GM12865 (cell line): Measurements from ENCODE around the gene NALCN.

Source experiments
- DNase-seq: peaks from one replicate; pipeline ENCODE4 v3.0.0; 2010; ENCODE audit warnings: low read depth
- H3K4me3 ChIP-seq: 2 replicates; pipeline ENCODE4 v1.5.1; 2011; ENCODE audit warnings: mild to moderate bottlenecking, low read depth, low read length, control low read depth
- TF ChIP-seq, protein P1 (sequence below): IDR thresholded peaks from 2 replicates; pipeline ENCODE4 v1.5.1; 2011; ENCODE audit warnings: low read length, control low read depth, low read depth, inconsistent platforms; ENCODE audit not compliant: insufficient read depth; ENCODE audit errors: missing control alignments

The NALCN gene

DNA sequence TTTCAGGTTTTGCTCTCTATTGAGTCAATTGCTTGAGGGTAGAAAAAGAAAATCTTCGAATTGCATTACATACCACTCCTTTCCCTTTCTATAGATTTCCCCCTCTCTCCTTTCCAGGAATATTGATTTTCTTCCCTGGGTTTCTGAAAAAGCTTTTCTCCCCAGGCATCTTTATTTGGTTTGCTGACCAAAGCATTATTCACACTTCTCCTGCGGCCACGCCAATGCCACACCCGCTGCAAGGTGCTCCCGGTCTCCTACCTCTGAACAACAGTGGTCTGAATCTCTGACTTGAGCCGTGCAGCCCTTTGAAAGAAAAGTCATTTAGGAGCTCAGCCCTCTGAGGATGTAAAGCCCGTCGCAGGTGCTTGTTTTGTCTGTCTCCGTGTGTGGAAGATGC, 390.8 kb downstream of the NALCN start:
- H3K4me3 ChIP-seq: no peak overlapping the region
- no peak for DNase-seq

DNA sequence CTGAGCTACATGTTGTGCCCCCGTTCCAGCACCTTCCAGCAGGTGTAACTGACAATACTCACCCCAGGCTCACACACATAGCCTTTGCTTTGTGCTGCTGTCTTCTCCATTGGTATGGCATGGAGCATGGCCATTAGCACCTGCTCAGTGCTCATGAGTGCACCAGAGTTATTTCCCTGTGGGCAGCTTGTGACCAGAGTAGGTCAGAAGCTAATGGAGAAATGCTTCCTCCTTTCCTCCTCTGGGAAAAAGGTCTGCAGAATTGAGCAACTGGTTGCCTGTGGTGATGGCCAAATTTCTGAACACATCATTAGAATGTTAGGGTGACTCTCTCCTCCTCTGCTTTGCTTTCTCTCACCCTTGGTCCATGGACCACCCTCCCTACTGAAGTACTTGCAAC, 397.2 kb downstream of the NALCN start:
- DNase-seq: no peak
- TF ChIP-seq, protein P1, sequence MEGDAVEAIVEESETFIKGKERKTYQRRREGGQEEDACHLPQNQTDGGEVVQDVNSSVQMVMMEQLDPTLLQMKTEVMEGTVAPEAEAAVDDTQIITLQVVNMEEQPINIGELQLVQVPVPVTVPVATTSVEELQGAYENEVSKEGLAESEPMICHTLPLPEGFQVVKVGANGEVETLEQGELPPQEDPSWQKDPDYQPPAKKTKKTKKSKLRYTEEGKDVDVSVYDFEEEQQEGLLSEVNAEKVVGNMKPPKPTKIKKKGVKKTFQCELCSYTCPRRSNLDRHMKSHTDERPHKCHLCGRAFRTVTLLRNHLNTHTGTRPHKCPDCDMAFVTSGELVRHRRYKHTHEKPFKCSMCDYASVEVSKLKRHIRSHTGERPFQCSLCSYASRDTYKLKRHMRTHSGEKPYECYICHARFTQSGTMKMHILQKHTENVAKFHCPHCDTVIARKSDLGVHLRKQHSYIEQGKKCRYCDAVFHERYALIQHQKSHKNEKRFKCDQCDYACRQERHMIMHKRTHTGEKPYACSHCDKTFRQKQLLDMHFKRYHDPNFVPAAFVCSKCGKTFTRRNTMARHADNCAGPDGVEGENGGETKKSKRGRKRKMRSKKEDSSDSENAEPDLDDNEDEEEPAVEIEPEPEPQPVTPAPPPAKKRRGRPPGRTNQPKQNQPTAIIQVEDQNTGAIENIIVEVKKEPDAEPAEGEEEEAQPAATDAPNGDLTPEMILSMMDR: no peak
- H3K4me3 ChIP-seq: no peak overlapping the region

More for the DNA sequence above, 390.8 kb downstream of the NALCN start:
- TF ChIP-seq, protein P1: no peak

DNA sequence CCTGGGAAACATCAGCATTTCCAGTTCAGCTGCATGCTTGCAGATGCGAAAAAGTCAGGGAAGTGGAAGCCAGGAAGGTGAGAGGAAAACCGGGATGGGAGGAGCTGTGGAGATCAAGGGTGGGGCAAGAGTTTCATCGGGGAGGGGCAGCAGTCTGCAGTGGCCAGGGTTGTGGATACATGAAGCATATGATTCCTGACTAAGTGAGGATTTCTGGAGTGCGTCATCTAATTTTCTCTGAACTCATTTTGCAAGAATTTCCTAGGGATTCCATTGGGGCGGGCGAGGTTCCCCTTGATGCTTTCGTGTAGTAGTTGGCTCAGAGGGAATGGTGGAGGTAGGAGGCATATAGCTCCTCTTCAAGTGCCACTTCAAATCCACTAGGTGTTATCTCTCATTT, 397.6 kb downstream of the NALCN start:
- H3K4me3 ChIP-seq: no peak overlapping the region
- DNase-seq: no peak
- TF ChIP-seq, protein P1: no peak

DNA sequence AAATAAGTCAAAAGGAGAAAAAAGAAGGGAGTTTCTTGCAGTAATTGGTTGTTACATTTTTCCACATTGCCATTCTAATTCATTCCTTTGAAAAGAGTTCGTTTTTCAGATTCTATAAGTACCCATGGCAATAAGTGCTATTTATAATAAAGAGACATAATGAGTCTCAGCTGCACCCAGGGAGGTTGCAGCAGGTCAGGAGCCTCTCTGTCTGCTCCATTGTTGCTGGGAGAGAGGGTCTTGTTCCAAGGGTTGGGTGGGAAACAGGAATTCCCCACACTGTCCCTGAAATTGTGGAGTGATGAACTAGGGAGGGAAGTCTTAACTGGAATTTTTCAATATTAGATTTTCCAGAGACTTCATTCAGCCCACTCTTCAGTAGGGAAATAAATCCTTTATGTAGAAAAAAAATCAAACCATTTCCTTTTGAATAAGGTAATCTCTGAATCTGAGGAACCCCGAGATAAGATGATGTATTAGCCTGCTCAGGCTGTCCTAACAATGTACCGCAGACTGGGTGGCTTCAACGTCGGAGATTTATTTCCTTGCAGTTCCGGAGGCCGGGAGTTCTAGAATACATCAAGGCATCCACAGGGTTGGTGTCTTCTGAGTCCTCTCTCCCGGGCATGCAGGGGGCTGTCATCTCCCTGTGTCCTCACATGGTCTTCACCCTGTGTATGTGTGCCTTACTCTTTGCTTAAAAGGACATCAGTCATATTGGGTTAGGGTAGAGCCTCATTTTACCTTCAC, 399.0 kb downstream of the NALCN start:
- DNase-seq: no peak
- no peak overlapping the region for H3K4me3 ChIP-seq
- TF ChIP-seq, protein P1: no peak

DNA sequence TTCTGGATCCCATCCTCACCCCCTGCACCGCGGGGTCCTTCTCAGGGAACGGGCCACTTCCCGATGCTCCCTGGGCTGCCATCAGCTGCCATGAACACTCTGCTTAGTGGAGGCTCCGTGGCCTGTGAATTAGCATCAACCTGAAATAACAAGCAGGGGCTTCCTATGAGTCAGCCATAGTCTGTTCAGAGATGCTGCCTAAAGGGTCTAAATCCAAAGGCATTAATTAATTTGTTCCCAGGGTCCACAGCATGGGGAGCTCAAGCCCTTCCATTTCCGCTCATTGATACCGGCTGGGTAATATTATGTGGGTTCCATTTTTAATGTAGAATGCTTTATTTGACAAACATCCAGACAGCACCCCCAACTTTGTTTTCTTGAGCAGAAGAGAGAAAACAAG, 399.8 kb downstream of the NALCN start:
- TF ChIP-seq, protein P1: no peak
- H3K4me3 ChIP-seq: no peak overlapping the region
- no peak for DNase-seq

DNA sequence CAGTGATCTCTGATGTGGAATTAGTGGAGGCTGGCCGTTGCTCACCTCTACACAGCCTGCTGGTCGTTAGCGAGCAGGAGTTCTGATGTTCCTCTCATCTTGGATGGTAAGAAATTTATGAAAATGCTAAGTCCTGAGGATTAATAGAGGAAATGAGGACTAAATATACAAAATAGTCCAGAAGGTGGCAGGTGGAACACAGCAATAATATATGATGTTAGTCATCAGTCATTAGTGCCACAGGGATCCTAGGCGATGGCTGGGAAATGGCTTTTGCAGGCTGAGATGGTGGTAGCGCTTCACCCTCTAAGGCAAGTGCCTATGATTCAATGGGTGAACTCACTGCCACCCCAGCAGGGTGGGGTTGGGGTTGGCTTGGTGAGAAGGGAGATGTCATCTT, 403.1 kb downstream of the NALCN start:
- no peak for DNase-seq
- TF ChIP-seq, protein P1: no peak

DNA sequence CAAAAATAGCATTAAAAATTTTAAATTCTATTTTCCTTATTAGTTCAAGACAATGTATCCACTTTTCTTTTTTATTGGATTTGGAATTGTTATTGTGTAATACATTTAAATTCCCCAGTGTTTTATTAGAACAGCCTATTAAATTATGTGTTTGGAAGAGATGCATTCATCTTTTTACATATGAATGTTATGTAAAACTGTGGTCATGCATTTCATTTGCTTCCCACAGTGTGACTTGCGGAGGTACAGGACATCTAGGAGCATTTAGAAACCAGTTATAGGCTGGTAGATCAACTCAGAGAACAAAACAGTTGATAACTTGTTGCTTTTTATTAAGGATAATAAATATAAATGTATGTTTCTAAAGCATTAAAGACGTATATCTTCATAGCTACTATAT, 406.2 kb downstream of the NALCN start:
- DNase-seq: no peak
- TF ChIP-seq, protein P1: no peak
- H3K4me3 ChIP-seq: no peak overlapping the region

More for the DNA sequence above, 403.1 kb downstream of the NALCN start:
- no peak overlapping the region for H3K4me3 ChIP-seq
